ENCODE measurements around the gene TRMU.

DNA sequence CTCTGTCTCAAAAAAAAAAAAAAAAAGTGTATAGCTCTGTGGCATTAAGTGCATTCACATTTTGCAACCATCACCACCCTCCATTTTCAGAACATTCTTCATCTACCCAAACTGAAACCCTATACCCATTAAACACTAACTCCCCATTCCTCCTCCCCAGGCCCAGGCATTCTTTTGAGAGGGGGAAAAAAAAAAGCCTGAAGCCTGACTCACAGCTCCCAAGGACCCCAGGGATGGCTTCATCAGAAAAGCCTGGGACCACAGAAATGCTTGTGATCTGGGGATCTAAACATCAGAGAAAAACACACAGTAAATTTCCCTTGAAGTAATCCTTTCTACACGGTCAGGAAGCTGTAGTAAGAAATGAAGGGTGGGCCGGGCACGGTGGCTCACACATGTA, 49.5 kb upstream of the TRMU start:
- no peak for TF ChIP-seq POLR2A (IDR thresholded peaks at IDR 0.05)
- TF ChIP-seq, protein P1, sequence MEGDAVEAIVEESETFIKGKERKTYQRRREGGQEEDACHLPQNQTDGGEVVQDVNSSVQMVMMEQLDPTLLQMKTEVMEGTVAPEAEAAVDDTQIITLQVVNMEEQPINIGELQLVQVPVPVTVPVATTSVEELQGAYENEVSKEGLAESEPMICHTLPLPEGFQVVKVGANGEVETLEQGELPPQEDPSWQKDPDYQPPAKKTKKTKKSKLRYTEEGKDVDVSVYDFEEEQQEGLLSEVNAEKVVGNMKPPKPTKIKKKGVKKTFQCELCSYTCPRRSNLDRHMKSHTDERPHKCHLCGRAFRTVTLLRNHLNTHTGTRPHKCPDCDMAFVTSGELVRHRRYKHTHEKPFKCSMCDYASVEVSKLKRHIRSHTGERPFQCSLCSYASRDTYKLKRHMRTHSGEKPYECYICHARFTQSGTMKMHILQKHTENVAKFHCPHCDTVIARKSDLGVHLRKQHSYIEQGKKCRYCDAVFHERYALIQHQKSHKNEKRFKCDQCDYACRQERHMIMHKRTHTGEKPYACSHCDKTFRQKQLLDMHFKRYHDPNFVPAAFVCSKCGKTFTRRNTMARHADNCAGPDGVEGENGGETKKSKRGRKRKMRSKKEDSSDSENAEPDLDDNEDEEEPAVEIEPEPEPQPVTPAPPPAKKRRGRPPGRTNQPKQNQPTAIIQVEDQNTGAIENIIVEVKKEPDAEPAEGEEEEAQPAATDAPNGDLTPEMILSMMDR (IDR thresholded peaks at IDR 0.05 in 4 of 5, conservative IDR thresholded peaks at IDR 0.05 in 1 of 5): no peak

All from gastrocnemius medialis (tissue), 4 donors.